NCI-H187 (cell line): Measurements from ENCODE around the gene ETV5.

Experiments
- DNase-seq, 2 experiments: peaks; one replicate each; lab custom pipeline; 2025; lab: John Stamatoyannopoulos, UW

The ETV5 gene

GRCh38 chr3:186095561-186096081 lies 13.3 kb downstream of the ETV5 start:
- DNase-seq, result no peak

GRCh38 chr3:186094696-186095425 lies 14.0 kb downstream of the ETV5 start:
- DNase-seq, result no peak

GRCh38 chr3:186094271-186094670 lies 14.6 kb downstream of the ETV5 start:
- no peak for DNase-seq

GRCh38 chr3:186093271-186093900 lies 15.5 kb downstream of the ETV5 start:
- DNase-seq, result no peak

- DNase-seq, result no peak
Measured at GRCh38 chr3:186092360-186093070, 16.4 kb downstream of the ETV5 start.

GRCh38 chr3:186090901-186091300 lies 18.0 kb downstream of the ETV5 start:
- no peak for DNase-seq

GRCh38 chr3:186088335-186088734 lies 20.6 kb downstream of the ETV5 start:
- no peak for DNase-seq

GRCh38 chr3:186084264-186084663 lies 24.6 kb downstream of the ETV5 start:
- DNase-seq, result no peak

- DNase-seq, result no peak
Measured at GRCh38 chr3:186083746-186084145, 25.1 kb downstream of the ETV5 start.

- no peak for DNase-seq
Measured at GRCh38 chr3:186082150-186082549, 26.7 kb downstream of the ETV5 start.

GRCh38 chr3:186081678-186082077 lies 27.2 kb downstream of the ETV5 start:
- no peak for DNase-seq

- DNase-seq, result no peak
Measured at GRCh38 chr3:186080849-186081438, 27.9 kb downstream of the ETV5 start.

GRCh38 chr3:186079925-186080324 lies 29.0 kb downstream of the ETV5 start:
- no peak for DNase-seq

- DNase-seq, result no peak
Measured at GRCh38 chr3:186077466-186077865, 31.4 kb downstream of the ETV5 start.

- DNase-seq, result no peak
Measured at GRCh38 chr3:186075931-186076567, 32.8 kb downstream of the ETV5 start.

- DNase-seq, result no peak
Measured at GRCh38 chr3:186075489-186075888, 33.4 kb downstream of the ETV5 start.

GRCh38 chr3:186073641-186074040 lies 35.2 kb downstream of the ETV5 start:
- DNase-seq, result no peak

- no peak for DNase-seq
Measured at GRCh38 chr3:186070996-186071395, 37.9 kb downstream of the ETV5 start.

GRCh38 chr3:186070550-186070949 lies 38.3 kb downstream of the ETV5 start:
- no peak for DNase-seq

GRCh38 chr3:186070133-186070532 lies 38.8 kb downstream of the ETV5 start:
- DNase-seq, result no peak

GRCh38 chr3:186069199-186069598 lies 39.7 kb downstream of the ETV5 start:
- DNase-seq, result no peak

- no peak for DNase-seq
Measured at GRCh38 chr3:186068243-186068552, 40.7 kb downstream of the ETV5 start.
